RPMI7951 (cell line): Measurements from ENCODE around the gene TPST1. TPM values are rescaled to one million over a fixed set of nuclear protein-coding genes. Genes with fewer than 3 reads are reported as not detected.
"Not testable (repeated sequence)": the region's sequence is repeated elsewhere in the genome, so short reads cannot be mapped to it uniquely, and the experiment has no call there.

Source experiments
- DNase-seq: peaks from one replicate; pipeline ENCODE4 v3.0.0-alpha.2; 2012; ENCODE audit warnings: low read depth
- total RNA-seq: library from RNA; depleted of rRNA; stranded (reverse); fragments of >200 nt; shearing (Covaris generic); gene quantifications from 2 replicates; pipeline ENCODE4 v1.2.3, GENCODE V29; 2014

Gene TPST1
- total RNA-seq, 1 experiment from 2014 or later: 35.2 TPM

GRCh38 chr7:66283003-66283920, 78.1 kb downstream of the TPST1 start:
- DNase-seq: peak; percentile 78

GRCh38 chr7:66296001-66296521, 90.9 kb downstream of the TPST1 start:
- DNase-seq: peak; percentile 39

DNA sequence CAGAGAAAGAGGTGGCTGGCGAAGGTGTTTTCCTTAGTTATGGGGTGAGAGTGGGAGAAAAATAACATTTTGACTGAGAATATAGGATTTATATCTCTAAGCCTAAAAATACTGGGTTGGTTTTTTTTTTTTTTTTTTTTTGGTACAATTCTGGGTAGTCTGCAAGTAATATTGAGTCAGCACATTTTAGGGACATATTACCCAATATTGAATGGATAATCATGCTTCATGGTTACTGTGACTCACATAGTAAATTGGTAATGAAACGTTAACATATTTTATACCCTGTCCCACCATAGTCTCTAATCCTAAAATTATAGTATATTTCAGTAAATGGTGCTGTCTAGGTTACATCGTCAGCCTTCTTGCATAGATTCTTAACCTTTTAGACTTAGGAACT, 91.4 kb downstream of the TPST1 start:
- DNase-seq: no peak

DNA sequence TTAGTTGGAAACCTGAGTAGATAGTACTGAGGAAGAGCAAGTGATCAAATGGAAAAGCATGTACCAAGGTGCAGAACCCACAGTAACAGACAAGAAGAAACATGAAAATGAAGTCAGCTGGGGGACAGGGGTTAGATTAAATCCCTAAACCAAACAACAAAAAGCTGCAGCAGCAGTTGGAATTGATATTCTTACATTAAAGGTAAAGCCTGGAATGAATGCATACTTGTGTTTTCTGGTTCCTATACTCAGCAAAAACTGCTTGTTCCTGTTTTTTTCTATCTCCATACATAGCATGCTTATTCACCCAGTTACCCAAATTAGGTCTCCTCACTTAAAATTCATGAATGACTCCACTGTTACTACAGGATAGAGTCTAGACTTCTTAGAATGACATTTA, 92.4 kb downstream of the TPST1 start:
- DNase-seq: peak; percentile 24

DNA sequence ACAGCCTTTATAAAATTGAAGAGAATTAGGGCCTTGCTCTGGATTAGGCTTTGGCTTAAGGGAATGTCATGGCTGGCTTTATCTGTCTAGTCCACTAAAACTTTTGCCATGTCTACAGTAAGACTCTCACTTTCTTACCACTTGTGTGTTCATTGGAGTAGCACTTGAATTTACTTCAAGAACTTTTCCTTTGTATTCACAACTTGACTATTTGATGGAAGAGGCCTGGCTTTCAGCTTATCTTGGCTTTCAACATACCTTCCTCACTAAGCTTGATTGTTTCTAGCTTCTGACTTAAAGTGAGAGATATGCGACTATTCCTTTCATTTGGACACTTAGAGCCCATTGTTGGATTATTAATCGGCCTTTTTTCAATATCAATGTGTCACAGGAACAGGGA, 96.1 kb downstream of the TPST1 start:
- no peak for DNase-seq

- no peak for DNase-seq
Observed at GRCh38 chr7:66301737-66302136, 96.6 kb downstream of the TPST1 start.

DNA sequence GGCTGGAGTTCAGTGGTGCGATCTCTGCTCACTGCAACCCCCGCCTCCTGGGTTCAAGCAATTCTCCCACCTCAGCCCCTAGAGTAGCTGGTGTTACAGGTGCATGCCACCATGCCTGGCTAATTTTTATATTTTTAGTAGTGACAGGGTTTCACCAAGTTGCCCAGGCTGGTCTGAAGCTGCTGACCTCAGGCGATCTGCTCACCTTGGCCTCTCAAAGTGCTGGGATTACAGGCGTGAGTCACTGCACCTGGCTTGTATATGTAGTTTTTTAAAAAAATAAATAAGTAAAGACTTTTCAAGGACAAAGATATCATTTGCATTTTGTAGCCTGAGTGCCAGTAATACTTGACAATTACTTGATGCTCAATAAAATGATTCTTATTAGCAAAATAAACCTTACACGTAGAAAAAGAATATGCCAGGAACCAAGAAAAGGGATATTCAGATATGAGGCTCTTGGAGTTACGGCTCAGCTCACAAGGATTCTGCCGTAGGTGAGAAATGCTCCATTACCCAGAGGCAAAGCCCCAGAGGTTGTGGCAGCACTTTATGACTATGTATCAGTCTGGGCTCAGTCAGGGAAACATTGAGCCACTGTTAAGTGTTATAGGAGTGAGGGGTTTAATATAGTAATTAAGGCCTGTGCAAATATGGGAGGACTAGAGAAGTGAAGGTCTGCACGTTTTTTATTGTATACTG, 98.5 kb downstream of the TPST1 start:
- DNase-seq: no peak

DNA sequence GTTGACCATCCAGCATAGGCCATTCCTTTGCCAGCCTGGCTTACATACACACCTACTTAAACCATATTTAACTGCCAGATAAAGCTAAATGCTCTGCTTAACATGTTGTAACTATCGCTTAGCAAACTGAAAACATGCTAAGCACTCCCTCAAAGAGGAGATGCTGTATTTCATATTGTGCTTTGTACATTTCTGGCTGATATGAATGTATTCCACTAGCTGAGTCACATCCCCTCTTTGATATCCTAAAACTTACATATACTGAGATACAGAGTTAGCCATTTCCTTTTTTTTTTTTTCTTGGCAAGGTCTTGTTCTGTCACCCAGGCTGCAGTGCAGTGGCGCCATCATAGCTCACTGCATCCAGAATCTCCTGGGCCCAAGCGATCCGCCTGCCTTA, 99.4 kb downstream of the TPST1 start:
- peak; percentile 17 for DNase-seq

GRCh38 chr7:66306243-66306642, 101.1 kb downstream of the TPST1 start:
- DNase-seq: no peak

DNA sequence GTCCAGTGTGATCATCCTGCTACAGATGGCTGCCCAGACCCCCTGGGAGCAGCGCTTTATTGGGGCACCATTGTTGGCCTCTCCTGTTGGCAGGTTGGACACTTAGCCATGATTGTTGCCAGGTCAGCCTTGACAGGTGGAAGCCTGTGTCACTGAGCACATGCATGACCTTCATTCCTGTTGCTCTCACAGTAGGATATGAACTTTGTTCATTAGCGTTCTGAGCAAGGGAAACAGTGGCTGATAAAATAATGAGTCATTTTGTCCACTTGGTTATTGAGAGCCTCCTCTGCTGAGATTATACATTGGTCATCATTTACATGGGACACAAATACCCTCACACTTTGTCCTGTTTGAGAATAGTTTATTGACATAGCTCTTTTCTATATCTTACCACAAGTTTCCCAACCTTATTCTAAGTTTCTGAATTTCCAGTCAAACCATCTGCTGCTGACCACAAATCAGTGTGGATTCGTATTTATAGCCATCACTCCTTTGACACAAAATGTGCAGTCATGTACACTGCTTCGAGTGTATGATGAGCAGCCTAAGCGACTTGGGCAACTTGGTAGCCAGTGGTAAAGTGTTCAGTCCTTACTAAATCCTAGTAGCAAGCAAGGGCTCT, 102.6 kb downstream of the TPST1 start:
- DNase-seq: peak; percentile 55

- peak; percentile 45 for DNase-seq
Observed at GRCh38 chr7:66308411-66308810, 103.3 kb downstream of the TPST1 start.

DNA sequence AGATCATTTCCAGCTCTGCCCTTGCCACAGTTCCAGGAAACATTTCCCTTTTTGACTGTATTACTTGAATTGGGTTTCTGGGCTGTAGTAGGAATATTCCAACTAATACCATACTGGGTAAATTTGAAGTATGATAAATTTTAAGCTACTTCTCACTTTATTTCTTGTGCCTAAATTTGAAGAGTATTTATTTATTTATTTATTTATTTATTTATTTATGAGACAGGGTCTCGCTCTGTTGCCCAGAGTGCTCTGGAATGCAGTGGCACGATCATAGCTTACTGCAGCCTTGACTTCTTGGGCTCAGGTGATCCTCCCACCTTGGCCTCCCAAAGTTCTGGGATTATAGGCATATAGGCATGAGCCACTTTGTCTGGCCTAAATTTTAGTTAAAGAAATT, 105.5 kb downstream of the TPST1 start:
- no peak for DNase-seq

- DNase-seq: no peak
Observed at GRCh38 chr7:66313886-66314568, 108.9 kb downstream of the TPST1 start.

DNA sequence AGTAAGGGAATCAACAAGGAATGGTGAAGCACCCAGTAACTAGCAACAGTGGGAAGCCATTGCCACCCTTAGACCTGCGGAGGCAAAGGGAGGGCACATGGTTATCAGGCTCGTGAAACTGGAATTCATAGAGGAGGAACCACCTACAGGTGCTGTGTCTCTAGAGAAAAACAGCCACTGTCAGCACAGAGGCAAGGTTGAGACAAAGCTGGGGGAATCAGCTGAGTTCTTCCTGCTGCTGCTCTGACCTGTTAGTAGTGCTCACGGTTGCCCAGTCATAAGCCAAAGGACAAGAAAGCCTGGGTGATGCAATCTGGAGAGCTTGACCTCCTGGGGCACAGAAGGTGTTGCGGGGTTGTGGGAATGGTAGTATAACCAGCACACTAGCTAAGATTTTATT, 110.1 kb downstream of the TPST1 start:
- DNase-seq: no peak

GRCh38 chr7:66319407-66319979, 114.4 kb downstream of the TPST1 start:
- no peak for DNase-seq

DNA sequence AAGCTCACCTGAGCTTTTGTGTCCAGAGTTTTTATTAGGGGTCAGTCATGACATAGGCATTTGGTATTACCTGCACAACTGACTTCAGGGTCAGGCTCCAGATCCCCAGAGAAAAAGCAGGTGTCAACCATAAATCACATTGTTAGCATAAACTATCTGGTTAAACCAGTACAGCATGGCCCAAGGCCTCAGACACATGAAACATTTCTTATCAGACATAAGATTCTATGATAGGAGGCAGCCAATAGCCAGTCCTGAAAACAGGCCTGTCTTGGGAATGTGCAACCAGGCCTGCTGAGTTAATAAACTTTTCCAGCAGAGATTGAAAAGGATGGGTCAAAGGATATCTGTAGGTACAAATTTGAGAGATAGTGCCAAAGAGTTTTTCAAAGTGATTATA, 116.1 kb downstream of the TPST1 start:
- DNase-seq: no peak

DNA sequence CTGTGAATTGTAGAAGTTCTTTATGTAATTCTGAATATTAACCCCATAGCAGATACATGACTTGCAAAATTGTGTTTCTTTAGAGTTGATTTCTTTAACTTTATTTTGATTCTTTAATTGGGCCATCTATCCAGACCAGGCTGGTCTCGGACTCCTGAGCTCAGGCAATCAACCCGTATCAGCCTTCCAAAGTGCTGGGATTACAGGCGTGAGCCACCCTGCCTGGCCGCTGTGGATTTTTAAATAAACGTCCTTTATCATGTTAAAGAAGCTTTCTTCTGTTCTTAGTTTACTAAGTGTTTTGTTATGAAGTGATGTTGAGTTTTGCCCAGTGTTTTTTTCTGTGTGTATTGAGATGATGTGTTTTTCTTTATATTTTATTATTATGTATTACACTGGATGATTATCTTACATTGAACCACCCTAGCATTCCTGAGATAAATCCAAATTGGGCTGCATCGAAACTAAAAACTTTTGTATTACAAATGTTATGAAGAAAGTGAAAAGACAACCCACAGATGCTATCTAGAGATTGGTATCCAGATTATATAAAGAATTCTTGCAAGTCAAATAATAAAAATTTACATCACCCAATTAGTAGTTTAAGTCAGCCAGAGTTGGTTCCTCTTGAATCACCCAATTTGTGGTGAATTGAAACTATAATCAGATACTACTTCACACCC, 118.1 kb downstream of the TPST1 start:
- no peak for DNase-seq

- DNase-seq: not testable (repeated sequence)
Observed at GRCh38 chr7:66324985-66325384, 119.9 kb downstream of the TPST1 start.

DNA sequence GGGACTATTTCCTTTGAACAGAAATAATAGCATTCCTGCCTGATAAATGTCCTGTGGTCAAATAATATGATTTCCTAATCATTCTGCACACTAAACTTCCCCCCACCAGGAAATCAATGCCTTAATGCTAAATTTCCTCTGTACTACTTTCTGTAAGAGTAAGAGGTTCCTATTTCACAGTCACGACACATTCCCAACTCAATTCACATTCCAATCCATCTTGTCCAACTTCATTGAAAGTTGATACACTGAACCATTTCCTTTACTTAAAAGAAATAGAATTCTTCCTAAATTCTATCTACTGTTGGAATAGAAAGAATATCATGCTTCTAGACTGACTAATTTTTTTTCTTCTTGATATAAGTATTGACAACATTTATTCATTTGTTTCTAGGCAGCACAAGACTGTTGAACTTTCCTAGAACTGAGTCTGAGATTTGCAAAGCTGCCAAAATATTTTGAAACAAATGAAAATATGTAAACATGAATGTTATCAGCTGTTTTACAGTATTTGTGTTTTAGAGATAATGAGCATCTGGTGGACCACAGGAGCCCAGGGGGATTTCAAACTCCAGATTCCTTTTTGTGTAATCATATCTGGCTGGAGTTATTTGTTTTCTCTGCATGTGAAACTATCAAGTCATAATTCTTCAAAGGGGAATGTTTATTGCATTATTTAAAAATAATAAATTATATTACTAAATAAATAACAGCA, 121.5 kb downstream of the TPST1 start:
- DNase-seq: peak; percentile 39

DNA sequence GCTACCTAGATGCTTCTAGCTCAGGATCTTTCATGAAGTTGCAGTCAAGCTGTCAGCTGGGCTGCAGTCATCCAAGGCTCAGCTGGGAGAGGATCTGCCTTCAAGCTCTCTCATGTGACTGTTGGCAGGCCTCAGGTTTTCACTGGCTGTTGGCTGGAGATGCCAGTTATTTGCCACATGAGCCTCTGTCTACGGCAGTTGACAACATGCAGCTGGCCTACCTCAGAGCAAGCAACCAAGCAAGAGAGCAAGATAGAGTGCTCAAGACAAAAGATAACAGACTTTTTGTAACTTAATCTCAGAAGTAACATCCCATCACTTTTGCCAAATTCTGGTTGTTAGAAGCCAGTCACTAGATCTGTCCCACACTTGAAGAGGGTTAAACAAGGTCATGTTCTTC, 125.8 kb downstream of the TPST1 start:
- peak; percentile 14 for DNase-seq
